ENCODE measurements around the gene EYS. TPM values are rescaled to one million over a fixed set of nuclear protein-coding genes. Genes with fewer than 3 reads are reported as not detected.

The EYS gene
- total RNA-seq, 1 experiment from 2014 or later, result not detected

- H4K20me1 ChIP-seq (ENCODE audit: insufficient read depth), result no peaks in the 10 kb centered on the region
- DNase-seq (ENCODE audit: low read depth, low spot score) (no peak), ATAC-seq (no peak)
- TF ChIP-seq RAD21 (IDR thresholded peaks at IDR 0.05; ENCODE audit: low read depth) (no peak), SRF (IDR thresholded peaks at IDR 0.05; ENCODE audit: low read depth) (no peak), TCF7L2 (IDR thresholded peaks at IDR 0.05; ENCODE audit: borderline replicate concordance, extremely low read depth, insufficient read depth, insufficient read length) (no peak), YY1 (IDR thresholded peaks at IDR 0.05; ENCODE audit: extremely low read depth, insufficient replicate concordance, low read depth, low read length) (no peak), CBX3 (IDR thresholded peaks at IDR 0.05; ENCODE audit: low read depth) (no peak)
- ChIA-PET POLR2A (no interaction called here), CTCF (no interaction called here), RAD21 (ENCODE audit: low non-redundant PET in 1 of 2, low total read pairs in 2 of 2, uncharacterized antibody in 2 of 2, unreplicated experiment in 2 of 2) (no interaction called here)
- no peaks in the 10 kb centered on the region for H3K27me3 ChIP-seq (ENCODE audit: insufficient read depth, low read length)
- no peaks in the 10 kb centered on the region for H3K9me2 ChIP-seq (ENCODE audit: insufficient read depth)
- no peak overlapping the region for H3K9ac ChIP-seq (ENCODE audit: low read length)
- no peaks in the 10 kb centered on the region for H3K4me1 ChIP-seq (ENCODE audit: control insufficient read depth in 1 of 2, insufficient read depth in 2 of 2, low read length in 2 of 2)
- no peak overlapping the region for H3K4me2 ChIP-seq (ENCODE audit: low read length)
- H3K4me3 ChIP-seq (replicated peaks in 1 of 2; ENCODE audit: low read depth in 1 of 2, low read length in 2 of 2), result no peak overlapping the region
- H3K36me3 ChIP-seq (ENCODE audit: control insufficient read depth in 1 of 2, insufficient read depth in 2 of 2, low read length in 2 of 2), result no peaks in the 10 kb centered on the region
- H3K79me2 ChIP-seq (ENCODE audit: insufficient read depth, low read length), result peaks cover 94% of the 10 kb centered on the region
- no TSS peak for BruUV-seq (replicated peaks)
- no peak overlapping the region for H2AFZ ChIP-seq (ENCODE audit: low read depth, low read length, poor library complexity, severe bottlenecking)
- intact Hi-C loops (cut with micrococcal nuclease), result no loop called here
- H3K9me3 ChIP-seq (ENCODE audit: control insufficient read depth in 1 of 2, insufficient read depth in 1 of 2, low read depth in 1 of 2, low read length in 2 of 2), result no peaks in the 10 kb centered on the region; a peak in 1 of 4 replicates
- no peak overlapping the region for H3K27ac ChIP-seq (ENCODE audit: low read depth, low read length)
Measured at GRCh38 chr6:63673692-63674091, 2033.3 kb downstream of the EYS start.

DNA sequence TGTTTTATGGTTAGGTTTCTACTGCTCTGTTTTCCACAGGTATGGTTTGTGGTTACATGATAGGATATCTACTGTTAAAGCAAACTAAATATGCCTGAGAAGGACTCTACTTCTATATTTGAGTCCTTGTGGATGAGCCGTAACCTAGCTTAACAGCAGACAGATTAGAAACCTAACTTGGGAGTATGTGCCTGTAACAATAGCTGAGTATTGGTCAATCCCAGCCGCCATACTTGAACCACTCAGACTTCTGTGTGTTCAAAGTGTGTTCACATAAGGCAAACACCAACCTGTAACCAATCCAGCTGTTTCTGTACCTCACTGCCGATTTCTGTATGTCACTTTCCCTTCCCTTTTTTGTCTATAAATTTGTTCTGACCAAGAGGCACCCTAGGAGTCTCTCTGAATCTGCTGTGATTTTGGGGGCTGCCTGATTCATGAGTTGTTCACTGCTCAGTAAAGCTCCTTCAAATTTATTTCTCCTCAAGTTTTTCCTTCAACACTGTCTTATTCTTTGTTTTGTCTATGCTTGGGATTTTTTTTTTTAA lies 2034.4 kb downstream of the EYS start:
- no peaks in the 10 kb centered on the region for H3K4me1 ChIP-seq (ENCODE audit: control insufficient read depth in 1 of 2, insufficient read depth in 2 of 2, low read length in 2 of 2)
- RAD21 ChIA-PET (ENCODE audit: low non-redundant PET in 1 of 2, low total read pairs in 2 of 2, uncharacterized antibody in 2 of 2, unreplicated experiment in 2 of 2), result no interaction called here

More for the DNA sequence above, 2034.4 kb downstream of the EYS start:
- intact Hi-C loops (cut with micrococcal nuclease), result no loop called here
- H3K9me3 ChIP-seq (ENCODE audit: control insufficient read depth in 1 of 2, insufficient read depth in 1 of 2, low read depth in 1 of 2, low read length in 2 of 2), result no peaks in the 10 kb centered on the region; a peak in 1 of 4 replicates
- no peak overlapping the region for H3K4me2 ChIP-seq (ENCODE audit: low read length)
- no peak overlapping the region for H2AFZ ChIP-seq (ENCODE audit: low read depth, low read length, poor library complexity, severe bottlenecking)
- DNase-seq (ENCODE audit: low read depth, low spot score) (no peak), ATAC-seq (no peak)
- no TSS peak for BruUV-seq (replicated peaks)
- no peak overlapping the region for H3K27ac ChIP-seq (ENCODE audit: low read depth, low read length)
- no peak overlapping the region for H3K9ac ChIP-seq (ENCODE audit: low read length)
- ChIA-PET POLR2A (no interaction called here), CTCF (no interaction called here)
- TF ChIP-seq TCF7L2 (IDR thresholded peaks at IDR 0.05; ENCODE audit: borderline replicate concordance, extremely low read depth, insufficient read depth, insufficient read length) (no peak), CBX3 (IDR thresholded peaks at IDR 0.05; ENCODE audit: low read depth) (no peak), EZH2 (IDR thresholded peaks at IDR 0.05) (no peak), YY1 (IDR thresholded peaks at IDR 0.05; ENCODE audit: extremely low read depth, insufficient replicate concordance, low read depth, low read length) (no peak), JUND (IDR thresholded peaks at IDR 0.05) (no peak), SP1 (IDR thresholded peaks at IDR 0.05; ENCODE audit: low read depth) (no peak), SIN3A (IDR thresholded peaks at IDR 0.05; ENCODE audit: low read depth) (no peak), CEBPB (IDR thresholded peaks at IDR 0.05; ENCODE audit: low read depth) (no peak)
- no peaks in the 10 kb centered on the region for H4K20me1 ChIP-seq (ENCODE audit: insufficient read depth)
- no peaks in the 10 kb centered on the region for H3K27me3 ChIP-seq (ENCODE audit: insufficient read depth, low read length)
- H3K9me2 ChIP-seq (ENCODE audit: insufficient read depth), result no peaks in the 10 kb centered on the region
- H3K36me3 ChIP-seq (ENCODE audit: control insufficient read depth in 1 of 2, insufficient read depth in 2 of 2, low read length in 2 of 2), result no peaks in the 10 kb centered on the region
- H3K79me2 ChIP-seq (ENCODE audit: insufficient read depth, low read length), result peaks cover 96% of the 10 kb centered on the region
- H3K4me3 ChIP-seq (replicated peaks in 1 of 2; ENCODE audit: low read depth in 1 of 2, low read length in 2 of 2), result no peak overlapping the region
